Fibroblast of pulmonary artery (primary cell): Measurements from ENCODE around the gene HELT.
"Not testable (repeated sequence)": the region's sequence is repeated elsewhere in the genome, so short reads cannot be mapped to it uniquely, and the experiment has no call there.

Experiments
- DNase-seq: peaks from one replicate; pipeline ENCODE4 v3.0.0-alpha.2; 2010; ENCODE audit warnings: low read depth
- H3K4me3 ChIP-seq: replicated peaks from 2 replicates; pipeline ENCODE4 v1.5.1; 2011; ENCODE audit warnings: low read depth, mild to moderate bottlenecking, control low read depth, low read length, moderate library complexity
- TF ChIP-seq, protein P1 (sequence below): IDR thresholded peaks from 2 replicates; pipeline ENCODE4 v1.5.1; 2011; ENCODE audit warnings: mild to moderate bottlenecking, control low read depth, low read length, inconsistent platforms; ENCODE audit errors: missing control alignments

HELT gene

DNA sequence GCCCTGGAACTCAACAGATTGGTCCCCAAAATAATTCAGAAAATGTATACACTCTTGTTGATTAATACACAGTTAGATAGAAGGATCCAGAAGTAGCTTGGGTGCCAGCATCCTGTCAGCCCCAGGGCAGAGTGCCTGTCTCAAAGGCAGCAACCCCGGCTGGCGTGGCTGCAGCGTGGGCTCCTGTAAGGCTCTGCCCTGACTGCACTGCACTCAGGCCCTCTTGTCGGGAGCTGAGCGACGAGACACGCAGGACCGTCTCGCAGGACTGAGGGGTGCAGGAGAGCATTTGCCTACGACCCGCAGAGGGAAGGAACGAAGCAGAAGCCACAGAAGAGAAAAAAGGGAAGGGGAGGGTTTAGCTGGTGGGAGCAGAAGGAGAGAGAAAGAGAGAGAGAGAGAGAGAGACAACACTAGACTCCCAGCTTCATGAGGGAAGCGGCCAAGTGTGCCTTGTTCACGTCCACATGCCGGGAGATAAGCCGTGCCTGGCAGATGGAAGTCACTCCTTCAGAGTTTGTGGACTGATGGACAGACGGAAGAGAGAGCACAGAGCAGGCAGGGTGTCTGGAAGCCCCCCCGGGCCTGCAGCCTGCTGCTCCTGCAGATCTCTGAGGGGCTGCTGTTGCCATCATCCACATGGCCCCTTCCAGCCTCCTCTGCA, 38.7 kb upstream of the HELT start:
- DNase-seq = no peak
- TF ChIP-seq, protein P1, sequence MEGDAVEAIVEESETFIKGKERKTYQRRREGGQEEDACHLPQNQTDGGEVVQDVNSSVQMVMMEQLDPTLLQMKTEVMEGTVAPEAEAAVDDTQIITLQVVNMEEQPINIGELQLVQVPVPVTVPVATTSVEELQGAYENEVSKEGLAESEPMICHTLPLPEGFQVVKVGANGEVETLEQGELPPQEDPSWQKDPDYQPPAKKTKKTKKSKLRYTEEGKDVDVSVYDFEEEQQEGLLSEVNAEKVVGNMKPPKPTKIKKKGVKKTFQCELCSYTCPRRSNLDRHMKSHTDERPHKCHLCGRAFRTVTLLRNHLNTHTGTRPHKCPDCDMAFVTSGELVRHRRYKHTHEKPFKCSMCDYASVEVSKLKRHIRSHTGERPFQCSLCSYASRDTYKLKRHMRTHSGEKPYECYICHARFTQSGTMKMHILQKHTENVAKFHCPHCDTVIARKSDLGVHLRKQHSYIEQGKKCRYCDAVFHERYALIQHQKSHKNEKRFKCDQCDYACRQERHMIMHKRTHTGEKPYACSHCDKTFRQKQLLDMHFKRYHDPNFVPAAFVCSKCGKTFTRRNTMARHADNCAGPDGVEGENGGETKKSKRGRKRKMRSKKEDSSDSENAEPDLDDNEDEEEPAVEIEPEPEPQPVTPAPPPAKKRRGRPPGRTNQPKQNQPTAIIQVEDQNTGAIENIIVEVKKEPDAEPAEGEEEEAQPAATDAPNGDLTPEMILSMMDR = no peak
- H3K4me3 ChIP-seq = no peak overlapping the region

GRCh38 chr4:184980261-184980660, 38.0 kb upstream of the HELT start:
- DNase-seq = no peak
- TF ChIP-seq, protein P1 = no peak
- no peak overlapping the region for H3K4me3 ChIP-seq

- peak; percentile 56 for DNase-seq
- no peak overlapping the region for H3K4me3 ChIP-seq
- TF ChIP-seq, protein P1 = peak; percentile 48
These were observed 34.5 kb upstream of the HELT start for GRCh38 chr4:184983672-184984356.

GRCh38 chr4:184987493-184988031, 30.7 kb upstream of the HELT start:
- no peak for DNase-seq
- TF ChIP-seq, protein P1 = no peak
- no peak overlapping the region for H3K4me3 ChIP-seq

- TF ChIP-seq, protein P1 = no peak
- DNase-seq = no peak
- H3K4me3 ChIP-seq = no peak overlapping the region
These were observed 29.7 kb upstream of the HELT start for GRCh38 chr4:184988611-184989010.

DNA sequence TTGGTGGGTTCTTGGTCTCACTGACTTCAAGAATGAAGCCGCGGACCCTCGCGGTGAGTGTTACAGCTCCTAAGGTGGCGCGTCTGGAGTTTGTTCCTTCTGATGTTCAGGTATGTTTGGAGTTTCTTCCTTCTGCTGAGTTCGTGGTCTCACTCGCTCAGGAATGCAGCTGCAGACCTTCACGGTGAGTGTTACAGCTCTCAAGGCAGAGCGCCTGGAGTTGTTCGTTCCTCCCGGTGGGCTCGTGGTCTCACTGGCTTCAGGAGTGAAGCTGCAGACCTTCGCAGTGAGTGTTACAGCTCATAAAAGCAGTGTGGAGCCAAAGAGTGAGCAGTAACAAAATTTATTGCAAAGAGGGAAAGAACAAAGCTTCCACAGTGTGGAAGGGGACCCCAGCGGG, 29.0 kb upstream of the HELT start:
- DNase-seq, H3K4me3 ChIP-seq: not testable (repeated sequence)

- H3K4me3 ChIP-seq, DNase-seq: not testable (repeated sequence)
These were observed 28.2 kb upstream of the HELT start for GRCh38 chr4:184990131-184990530.

- TF ChIP-seq, protein P1 = no peak
- DNase-seq = no peak
- H3K4me3 ChIP-seq = no peak overlapping the region
These were observed 26.4 kb upstream of the HELT start for GRCh38 chr4:184991860-184992259.
